ENCODE measurements around the gene GRM7.
"Not testable (repeated sequence)": the region's sequence is repeated elsewhere in the genome, so short reads cannot be mapped to it uniquely, and the experiment has no call there.

DNA sequence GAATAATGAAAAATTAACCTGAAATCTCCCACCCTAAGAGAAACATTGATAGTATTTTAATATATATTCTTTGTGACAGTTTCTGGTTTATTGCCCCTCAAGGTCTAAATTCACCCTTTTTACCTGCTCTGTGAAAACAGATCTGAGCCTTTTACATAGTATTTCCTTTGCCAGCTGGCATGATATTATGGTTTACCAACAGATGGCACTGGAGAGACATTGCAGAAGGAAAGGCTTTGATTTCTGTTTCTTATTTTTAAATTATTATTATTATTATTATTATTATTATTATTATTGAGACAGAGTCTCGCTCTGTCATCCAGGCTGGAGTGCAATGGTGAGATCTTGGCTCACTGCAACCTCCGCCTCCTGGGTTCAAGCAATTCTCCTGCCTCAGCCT is 74.5 kb downstream of the GRM7 start:
- TF ChIP-seq, protein P1, sequence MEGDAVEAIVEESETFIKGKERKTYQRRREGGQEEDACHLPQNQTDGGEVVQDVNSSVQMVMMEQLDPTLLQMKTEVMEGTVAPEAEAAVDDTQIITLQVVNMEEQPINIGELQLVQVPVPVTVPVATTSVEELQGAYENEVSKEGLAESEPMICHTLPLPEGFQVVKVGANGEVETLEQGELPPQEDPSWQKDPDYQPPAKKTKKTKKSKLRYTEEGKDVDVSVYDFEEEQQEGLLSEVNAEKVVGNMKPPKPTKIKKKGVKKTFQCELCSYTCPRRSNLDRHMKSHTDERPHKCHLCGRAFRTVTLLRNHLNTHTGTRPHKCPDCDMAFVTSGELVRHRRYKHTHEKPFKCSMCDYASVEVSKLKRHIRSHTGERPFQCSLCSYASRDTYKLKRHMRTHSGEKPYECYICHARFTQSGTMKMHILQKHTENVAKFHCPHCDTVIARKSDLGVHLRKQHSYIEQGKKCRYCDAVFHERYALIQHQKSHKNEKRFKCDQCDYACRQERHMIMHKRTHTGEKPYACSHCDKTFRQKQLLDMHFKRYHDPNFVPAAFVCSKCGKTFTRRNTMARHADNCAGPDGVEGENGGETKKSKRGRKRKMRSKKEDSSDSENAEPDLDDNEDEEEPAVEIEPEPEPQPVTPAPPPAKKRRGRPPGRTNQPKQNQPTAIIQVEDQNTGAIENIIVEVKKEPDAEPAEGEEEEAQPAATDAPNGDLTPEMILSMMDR (IDR thresholded peaks at IDR 0.05), result not testable (repeated sequence)
- TF ChIP-seq EZH2 (IDR thresholded peaks at IDR 0.05; ENCODE audit: borderline replicate concordance, insufficient read depth, low read depth, low read length, poor library complexity, severe bottlenecking), result not testable (repeated sequence)
